HG02588 (cell line): ENCODE measurements around the gene WDR31.

ENCODE experiments used
- ATAC-seq: cut with Tn5 transposase; IDR thresholded peaks from one replicate; pipeline ENCODE4 v1.9.1; 2021; ENCODE audit warnings: mild to moderate bottlenecking, moderate library complexity; ENCODE audit not compliant: unreplicated experiment

Gene WDR31

DNA sequence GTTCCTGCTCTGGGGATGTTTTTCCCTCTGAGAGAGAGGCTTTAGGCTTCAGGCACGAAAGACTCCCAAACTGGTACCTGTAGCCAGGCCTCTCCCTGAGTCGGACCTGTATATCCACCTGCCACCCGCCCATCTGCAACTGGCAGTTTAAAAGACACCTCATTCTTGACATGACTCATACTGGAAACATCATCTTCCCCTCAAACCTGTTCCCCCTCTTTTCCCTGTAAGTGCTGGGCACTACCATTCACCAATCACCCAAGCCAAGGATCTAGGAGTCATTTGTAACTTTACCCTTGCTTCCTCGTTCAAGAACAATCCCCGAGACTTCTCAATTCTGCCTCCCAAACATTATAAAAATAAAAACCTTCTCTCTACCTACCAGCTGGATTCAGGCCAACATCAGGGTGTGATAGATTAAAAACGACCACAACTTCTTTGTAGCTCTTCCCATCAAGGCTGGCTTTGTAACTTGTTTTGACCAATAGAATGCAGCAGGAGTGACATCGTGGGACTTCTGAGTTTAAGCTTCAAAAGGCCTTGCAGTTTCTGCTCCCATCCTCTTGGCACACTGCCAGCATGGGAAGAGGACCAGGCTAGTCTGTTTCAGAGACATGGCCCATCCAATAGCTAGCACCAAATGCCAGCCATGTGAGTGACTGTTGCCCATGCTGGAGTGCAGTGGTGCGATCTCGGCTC lies 1.8 kb upstream of the WDR31 start:
- no peak for ATAC-seq

DNA sequence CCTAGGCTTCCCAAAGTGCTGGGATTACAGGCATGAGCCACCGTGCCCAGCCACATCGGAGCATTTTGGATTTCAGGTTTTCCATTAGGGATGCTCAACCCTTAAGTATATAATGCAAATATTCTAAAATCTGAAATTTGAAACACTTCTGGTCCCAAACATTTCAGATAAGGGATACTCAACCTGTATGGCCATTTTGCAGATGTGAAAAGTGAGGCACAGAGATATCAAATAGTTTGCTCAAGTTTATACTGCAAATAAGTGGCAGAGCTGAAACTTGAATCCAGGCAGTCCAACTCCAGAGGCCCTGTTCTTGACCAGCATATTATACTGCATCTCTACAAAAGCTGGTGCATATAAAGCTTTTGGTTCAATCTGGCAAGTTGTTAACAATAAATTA lies 2.4 kb downstream of the WDR31 start:
- ATAC-seq = no peak

DNA sequence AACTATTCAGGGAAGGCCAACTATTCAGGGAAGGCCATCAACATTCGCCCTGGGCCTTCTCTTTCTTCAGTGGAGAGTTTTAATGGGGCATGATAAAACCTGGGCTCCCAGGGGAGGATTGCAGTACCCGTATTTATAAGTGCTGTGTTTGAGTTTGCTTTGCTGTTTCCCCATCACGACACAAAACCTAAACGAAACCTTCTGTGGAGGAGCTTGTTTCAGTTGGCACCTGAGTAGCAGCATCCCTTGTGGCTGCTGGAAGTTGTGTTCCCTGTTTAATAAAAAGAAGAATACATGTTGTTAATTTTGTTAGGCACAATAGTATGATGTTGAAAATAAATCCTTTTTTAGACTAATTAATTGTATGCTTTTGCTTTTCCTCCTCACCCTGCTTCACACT lies 8.3 kb downstream of the WDR31 start:
- no peak for ATAC-seq

DNA sequence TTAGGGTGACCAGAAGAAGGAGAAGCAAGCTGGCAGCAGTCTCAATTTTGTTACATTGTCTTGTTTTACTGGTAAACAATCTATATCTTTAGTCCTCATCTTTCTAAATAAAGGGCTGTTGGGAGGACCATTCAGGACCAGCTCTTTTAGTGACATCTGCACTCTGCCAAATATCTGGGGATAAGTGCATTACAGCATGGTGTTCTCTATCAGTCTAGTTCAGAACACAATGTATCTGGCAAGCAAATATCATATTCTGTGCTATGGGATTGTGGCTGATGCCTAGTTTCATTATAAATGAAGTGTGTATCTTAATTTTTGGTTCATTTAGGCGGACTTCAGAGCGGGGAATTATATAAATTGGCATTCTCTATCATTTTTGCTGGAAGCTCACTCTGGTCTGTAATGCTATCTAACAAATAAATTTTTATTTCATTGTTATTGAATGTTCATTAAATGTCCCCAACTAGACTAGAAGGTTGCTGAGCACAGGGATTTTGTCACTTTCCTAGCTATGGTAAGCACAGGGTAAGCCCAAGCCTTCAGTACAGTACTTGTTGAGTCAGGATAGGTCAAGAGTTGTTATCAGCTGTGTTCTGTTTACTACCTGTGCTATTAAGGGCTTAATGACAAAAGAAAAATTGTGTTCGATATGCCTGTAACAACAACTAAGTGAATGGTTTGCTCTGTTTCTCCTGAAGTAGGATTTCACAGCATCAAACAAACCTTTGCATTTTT lies 11.9 kb downstream of the WDR31 start:
- ATAC-seq = no peak

DNA sequence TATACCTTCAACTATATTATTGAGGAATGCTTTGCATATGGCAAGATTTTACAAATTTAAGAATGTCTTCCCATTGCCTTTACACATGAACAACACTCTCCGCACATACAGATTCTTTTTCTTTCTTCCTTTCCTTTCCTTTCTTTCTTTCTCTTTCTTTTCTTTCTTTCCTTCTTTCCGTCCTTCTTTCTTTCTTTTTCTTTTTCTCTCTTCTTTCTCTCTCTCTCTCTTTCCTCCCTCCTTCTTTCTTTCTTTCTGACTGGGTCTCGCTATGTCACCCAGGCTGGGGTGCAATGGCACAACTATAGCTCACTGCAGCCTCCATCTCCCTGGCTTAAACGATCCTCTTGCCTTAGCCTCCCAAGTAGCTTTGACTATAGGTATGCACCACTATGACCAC lies 13.8 kb downstream of the WDR31 start:
- no peak for ATAC-seq

DNA sequence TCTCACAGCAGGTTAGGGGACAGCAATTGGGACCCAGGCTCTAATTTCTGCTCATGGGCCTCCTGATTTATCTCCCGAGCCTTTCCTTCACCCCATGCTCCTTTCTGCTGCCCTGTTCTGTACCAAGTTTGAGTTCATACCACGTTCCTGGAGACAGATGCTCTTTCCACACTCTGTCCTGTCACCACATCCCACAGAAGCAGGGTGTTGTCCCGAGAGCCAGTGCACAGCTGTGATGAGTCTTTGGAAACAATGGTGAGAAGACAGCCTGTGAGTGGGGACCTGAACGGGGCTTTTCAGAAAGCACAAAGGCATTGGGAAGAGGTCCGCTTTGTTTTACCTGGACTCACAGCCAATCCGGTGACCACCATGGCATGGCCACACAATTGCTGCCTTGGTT lies 17.4 kb downstream of the WDR31 start:
- ATAC-seq = no peak

DNA sequence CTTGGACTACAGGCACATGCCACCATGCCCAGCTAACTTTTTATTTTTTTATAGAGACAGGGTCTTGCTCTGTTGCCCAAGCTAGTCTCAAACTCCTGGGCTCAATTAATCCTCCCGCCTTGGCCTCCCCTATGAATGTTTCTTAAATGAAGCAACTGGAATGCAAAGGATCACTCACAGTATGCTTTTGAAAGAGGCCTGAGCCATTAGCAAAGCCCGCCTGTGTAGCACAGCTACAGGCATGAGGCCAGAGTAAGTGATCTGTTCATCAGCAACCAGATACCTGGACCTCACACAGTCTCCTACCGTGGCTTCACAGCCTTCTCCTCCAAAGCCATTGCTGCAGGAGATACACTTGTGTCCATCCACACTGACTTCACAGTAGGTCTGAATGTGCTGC lies 20.0 kb downstream of the WDR31 start:
- ATAC-seq = no peak

DNA sequence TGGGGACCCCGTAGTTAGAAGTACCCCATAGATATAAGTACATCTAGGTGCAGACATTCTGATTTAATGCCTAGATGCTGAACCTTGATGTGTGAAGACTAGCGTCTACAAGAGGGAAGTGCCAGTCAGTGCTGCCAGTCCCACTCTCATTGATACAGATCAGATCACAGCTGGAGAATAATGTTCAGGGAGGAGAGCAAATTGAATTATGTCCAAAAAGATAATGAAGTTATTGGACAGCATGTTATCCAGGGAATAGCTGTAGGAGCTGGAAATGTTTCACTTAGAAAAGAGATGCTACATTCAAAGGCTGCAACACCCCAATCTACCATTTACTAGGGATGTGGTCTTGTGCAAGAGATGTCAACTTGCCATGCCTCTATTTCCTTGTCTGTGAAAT lies 21.0 kb downstream of the WDR31 start:
- no peak for ATAC-seq

DNA sequence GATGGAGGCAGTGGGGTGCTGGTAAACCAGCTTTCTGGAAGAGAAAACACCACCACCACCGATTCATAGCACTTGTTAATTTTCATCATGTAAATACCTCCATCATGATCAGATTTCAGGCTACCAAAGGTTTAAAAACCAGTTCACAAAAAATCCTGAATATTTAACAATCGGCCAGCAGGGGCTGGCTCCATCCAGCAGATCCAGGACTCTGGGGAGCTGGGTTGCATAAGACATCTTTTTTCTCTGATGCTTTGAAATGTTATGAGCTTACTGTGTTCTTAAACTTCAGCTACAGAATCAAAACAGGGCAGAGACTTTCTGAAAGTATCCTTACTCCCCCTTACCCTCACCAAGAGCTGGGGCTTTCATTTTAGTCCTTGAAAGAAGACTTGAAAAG lies 22.3 kb downstream of the WDR31 start:
- ATAC-seq = no peak

DNA sequence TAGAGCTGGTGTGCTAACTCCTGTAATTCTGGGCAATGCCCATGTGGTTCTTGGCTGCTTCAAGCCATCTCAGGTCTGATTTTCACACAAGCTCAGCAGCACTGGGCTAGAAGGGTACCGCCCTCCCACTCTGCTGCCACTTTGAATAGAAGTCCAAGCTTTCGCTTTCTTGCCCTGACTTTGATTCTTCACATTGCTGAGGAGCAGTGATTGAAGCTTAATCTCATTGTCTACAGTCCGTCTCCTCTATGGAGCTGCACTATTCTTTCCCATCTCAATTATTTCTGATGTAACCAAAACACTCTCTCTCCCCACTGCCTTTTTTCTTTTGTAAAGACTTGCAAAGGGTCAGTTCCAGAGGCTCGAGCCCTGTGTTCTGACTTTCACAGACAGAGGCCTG lies 24.0 kb downstream of the WDR31 start:
- ATAC-seq = no peak

DNA sequence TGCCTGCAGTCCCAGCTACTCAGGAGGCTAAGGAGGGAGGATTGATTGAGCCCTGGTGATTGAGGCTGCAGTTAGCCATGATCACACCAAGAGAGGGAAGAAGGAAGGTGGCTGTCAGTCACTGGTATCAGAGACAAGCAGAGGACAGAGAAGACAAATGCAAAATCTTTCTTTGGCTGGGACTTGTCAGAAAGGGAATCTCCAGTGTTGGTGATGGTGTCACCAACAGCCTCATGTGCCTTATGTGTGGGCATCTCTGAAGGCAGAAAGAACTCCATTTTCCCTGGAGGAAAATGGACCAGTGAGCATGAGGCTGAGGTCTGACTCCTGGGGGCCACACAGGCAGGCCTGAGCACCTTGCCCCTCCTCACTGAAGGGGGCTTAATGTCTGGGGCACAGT lies 24.8 kb downstream of the WDR31 start:
- ATAC-seq = no peak

DNA sequence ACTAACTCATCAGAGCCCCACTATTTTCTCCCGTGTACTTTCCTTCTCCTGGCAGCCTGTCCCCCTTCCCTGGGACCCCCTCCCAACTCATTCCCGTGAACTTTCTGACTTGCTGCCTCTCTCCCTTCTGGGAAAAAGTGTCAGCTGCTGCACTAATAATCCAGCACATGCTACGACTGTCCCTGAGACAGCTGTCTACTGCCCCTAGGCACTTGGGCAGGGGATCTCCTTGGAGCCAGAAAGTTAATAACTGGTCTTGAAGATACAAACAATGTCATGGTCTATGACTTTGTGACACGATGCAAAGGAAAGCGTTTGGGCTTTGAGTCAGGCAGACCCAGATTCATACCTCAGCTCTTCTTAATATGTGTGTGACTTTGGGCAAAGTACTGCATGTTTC lies 26.8 kb downstream of the WDR31 start:
- ATAC-seq = no peak

DNA sequence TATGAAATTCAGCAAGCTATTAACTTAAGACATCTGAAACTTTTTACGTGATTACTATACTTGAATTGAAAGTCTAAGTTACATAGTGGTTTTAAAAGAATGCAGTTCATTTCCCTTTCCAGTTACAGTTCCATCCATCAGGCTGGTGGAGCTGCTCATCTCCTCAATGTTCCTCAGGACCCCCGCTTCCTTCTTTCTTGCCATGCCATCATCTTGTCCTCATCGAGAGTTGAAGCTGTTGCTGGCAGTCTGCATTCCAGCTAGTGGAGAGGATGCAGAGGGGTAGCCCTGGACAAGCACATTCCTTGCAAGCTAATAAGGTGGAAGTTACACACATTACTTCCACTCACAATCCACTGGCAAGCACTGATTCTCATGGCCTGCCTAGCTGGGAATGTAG lies 28.1 kb downstream of the WDR31 start:
- no peak for ATAC-seq

DNA sequence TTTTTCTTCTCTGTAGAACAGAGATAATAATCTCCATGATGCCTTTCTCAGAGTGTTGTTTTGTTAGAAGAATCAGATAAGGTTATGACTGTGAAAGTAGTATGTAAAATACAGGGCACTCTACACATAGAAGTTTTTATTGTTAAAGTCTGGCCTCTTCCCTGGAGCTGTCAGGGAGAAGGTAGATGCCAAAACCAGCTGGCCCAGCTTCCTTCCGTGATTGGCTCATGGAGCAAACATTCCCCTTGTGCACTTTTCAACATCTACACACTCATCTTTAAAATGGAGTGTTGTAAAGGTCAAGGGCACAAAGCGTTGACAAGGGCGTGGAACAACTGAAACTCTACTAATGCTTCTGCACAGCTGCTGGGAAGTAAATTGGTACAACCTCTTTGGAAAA lies 29.5 kb downstream of the WDR31 start:
- ATAC-seq = no peak

DNA sequence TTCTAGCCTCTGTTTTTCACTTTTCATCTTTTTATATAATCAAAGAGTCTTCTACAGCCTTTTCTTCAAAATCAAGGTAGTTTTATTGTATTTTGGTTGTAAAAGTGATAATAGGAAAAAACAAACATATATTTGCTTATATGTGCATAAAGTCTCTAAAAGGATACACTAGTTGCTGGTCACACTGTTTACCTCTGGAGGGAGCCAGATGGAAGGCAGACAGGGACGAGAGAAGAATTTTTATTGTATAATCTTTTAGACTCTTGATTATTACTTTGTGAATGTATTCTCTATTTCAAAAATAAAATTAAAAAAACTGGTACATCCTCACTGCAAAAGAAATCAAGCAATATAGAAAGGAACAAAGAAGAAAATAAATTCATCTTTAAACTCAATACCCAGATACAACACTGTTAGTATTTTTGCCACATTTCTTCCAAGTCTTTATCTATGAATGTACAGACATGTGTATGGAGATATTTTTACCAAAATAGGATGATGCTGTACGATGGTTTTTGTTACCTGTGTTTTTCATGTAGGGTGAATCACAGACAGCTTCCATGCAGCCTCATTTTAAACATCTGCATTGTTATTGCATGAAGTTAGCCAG lies 30.8 kb downstream of the WDR31 start:
- no peak for ATAC-seq

DNA sequence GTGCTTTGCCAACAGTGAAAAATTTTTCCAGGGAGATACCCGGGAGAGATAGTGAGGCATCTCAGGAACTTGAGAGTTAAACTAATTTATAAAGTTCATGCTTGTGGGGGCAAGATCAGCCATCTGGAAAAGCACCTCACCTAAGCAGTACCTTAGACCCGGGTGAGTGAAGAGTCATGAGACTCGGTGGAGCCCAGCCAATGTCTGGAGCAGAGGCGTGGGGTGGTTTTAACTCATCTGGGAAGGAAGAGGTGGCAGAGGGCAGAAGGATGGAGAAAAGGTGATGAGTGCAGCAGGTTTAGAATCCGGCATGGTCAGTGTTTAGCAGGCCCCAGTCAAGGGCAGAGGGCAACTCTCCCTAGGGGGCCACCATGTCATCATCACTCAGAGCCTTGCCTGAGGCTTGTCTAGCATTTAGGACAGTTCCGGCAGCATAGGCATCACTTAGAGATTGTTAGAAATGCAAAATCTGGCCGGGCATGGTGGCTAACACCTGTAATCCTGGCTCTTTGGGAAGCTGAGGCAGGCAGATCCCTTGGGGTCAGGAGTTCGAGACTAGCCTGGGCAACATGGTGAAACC lies 32.6 kb downstream of the WDR31 start:
- ATAC-seq = no peak

DNA sequence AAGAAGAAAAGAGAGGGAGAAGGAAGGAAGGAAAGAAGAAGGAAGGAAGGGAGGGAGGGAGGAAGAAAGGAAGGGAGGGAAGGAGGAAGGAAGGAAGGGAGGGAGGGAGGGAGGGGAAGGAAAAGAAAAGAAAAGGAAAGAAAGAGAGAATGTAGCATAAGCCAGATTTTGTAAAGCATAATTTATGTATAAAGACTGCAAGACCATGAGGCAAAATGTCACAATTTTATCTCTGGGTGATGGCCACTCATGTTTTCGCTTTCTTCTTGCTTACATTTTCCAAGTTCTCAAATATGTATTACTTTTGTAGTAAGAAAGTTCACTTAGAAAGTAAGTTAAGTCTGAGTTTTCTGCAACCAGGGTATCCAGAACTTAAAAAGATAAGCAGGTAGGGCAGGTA lies 33.5 kb downstream of the WDR31 start:
- no peak for ATAC-seq

DNA sequence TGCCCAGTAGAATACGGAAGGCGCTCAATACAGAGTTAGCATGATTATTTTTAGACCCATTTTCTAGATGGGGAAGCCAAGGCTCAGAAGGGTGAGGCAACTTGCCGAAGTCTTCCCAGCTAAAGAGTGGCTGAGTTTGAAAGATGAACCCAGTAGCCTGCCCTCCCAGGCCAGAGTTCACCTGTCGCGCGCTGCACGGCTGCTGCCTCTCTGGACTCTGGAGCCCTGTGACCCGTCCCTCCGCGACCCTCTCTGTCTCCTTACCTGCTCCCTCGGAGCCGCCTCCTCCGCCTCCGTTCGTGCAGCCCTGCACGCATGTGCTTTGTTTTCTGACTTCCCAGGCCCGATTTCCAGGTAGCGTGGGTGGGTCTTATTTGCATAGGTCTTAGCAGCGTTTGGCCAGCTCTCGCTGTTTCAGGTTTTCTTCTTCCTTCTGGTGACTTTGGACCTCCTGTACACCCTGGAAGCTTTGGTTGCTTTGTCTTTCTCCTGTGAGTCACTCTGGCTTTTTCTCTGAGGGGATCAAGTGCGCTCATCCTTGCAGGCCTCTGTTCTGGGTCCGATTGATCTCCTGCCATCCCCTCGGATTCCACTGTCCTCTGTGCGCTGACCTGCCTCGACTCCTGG lies 37.2 kb downstream of the WDR31 start, which contains the start of gene RNF183:
TSS of gene RNF183 (minus strand) at position 585 of the 627 bp plus-strand sequence. CDS start 5,192 bp downstream, outside the sequence.
- no peak for ATAC-seq

DNA sequence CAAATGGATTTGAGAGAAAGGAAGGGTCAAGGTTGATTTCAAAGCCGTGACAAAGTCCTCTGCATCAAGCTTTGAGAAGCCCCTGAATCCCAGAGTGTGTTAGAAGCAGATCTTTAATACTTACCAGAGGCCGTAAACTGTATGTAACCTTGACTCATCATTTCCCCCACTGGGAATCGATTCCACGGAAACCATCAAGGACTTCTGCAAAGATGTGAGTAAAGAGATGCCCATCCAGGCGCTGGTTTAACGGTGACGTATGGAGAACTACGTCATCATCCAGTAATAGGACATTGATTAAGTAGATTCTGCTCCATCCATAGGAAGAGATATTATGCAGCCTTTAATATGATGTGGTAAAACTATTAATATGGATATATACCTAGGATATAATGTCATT lies 38.5 kb downstream of the WDR31 start:
- ATAC-seq = no peak

DNA sequence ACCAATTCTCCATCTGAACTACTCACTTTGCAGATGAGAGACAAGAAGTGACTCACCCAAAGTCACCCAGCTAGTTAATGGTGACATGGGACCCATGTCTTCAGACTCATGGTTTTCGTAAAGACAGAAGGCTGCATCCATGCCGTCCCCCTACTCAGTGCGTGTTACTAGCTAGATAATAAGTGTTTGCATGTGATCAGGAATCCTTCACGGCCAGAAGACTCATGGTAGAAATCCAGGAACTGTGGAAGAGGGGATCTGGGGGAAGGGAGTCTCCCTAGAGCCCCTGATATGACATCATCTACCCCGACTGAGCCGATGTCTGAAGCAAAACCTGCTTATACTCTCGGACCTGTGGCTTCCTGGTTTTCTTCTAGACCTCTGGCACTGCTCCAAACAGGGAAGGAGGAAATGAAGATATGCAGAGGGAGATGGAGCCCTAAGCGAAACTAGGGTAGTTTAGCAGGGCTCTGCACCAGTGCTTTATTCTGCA lies 40.2 kb downstream of the WDR31 start:
- ATAC-seq = no peak
